Activated CD8-positive, alpha-beta memory T cell treated with anti-CD3 and anti-CD28 coated beads, Interleukin-2, amount 50 U/mL, for 48 hours (primary cell): ENCODE results near the gene RRAD.
"Not testable (repeated sequence)": the region's sequence is repeated elsewhere in the genome, so short reads cannot be mapped to it uniquely, and the experiment has no call there.

Experiments used
- DNase-seq: peaks from one replicate; pipeline ENCODE4 v3.0.0-alpha.2; 2020

The RRAD gene

DNA sequence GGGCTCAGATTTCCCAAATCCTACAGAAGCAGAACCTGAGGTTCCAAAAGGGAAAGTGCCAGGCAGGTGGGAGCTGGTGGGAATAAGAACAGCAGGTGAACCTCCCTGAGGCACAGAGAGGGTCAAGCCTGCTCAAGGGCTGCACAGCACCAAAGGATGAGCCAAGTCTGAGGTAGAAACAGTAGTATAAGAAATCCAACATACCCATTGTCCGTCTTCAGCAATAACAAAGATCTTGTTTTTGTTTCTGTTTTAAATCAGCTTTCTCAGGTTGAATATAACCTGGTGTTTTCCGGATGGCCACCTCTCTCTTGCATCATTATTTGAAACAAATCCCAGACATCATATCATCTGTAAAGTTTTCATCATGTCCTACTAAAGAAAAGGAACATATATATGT lies 25.1 kb upstream of the RRAD start:
- DNase-seq, result no peak

DNA sequence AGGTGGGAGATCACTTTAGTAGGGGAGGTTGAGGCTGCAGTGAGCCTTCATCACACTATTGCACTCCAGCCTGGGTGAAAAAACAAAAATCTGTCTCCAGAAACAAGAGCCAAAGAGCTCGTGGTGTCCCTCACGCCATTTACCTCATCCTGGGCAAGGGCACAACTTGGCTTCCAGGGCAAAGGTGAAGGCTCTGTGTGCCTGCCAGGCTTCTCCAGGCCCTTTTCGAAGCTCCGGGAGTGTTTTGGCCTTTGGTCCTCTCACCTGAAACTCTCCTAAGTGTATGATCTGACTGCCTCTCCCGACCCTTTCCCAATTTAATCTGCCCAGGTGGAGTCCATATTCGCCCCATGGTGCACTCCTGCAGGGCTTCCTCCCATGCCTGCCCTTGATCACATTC lies 24.1 kb upstream of the RRAD start:
- DNase-seq, result no peak

- no peak for DNase-seq
Measured at GRCh38 chr16:66948837-66949225, 23.5 kb upstream of the RRAD start.

GRCh38 chr16:66948134-66948836 lies 22.9 kb upstream of the RRAD start:
- no peak for DNase-seq

- DNase-seq, result peak; percentile 92
Measured at GRCh38 chr16:66947302-66948065, 22.1 kb upstream of the RRAD start.

- no peak for DNase-seq
Measured at GRCh38 chr16:66946974-66947301, 21.6 kb upstream of the RRAD start.

DNA sequence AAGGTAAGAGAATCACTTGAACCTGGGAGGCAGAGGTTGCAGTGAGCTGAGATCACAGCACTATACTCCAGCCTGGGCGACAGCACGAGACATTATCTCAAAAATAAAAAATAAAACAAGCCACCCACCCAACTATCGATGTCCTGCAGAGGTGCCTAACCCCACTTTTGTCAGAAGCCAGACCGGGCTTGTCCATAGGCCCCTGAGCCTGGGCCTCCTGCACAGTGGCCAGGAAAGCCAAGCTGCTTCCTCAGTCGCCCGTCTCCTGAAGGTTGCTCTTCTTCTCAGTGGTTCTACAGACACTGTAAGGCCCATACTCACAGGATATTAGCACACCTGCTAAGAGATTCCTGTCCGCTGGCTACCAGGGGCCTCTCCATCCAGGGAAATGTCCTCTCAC lies 21.2 kb upstream of the RRAD start:
- no peak for DNase-seq

- DNase-seq, result no peak
Measured at GRCh38 chr16:66945939-66946338, 20.6 kb upstream of the RRAD start.

DNA sequence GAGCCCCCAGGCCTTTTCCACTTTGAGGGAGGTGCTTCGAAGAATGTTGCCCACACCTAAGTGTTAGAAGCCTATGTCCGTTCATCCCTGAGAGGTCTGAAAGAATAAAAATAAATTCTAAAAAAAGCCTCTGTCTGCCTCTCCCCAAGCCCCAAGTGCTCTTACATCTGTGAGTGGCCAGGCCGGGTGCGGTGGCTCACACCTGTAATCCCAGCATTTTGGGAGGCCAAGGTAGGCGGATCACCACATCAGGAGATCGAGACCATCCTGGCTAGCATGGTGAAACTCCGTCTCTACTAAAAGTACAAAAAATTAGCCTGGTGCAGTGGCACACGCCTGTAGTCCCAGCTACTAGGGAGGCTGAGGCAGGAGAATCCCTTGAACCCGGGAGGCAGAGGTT lies 19.6 kb upstream of the RRAD start:
- DNase-seq, result not testable (repeated sequence)

- no peak for DNase-seq
Measured at GRCh38 chr16:66944054-66944441, 18.7 kb upstream of the RRAD start.

- no peak for DNase-seq
Measured at GRCh38 chr16:66943426-66944053, 18.2 kb upstream of the RRAD start.

- no peak for DNase-seq
Measured at GRCh38 chr16:66942981-66943380, 17.6 kb upstream of the RRAD start.

GRCh38 chr16:66940236-66940635 lies 14.9 kb upstream of the RRAD start:
- DNase-seq, result no peak

GRCh38 chr16:66939366-66939765 lies 14.0 kb upstream of the RRAD start:
- no peak for DNase-seq

- no peak for DNase-seq
Measured at GRCh38 chr16:66937725-66938337, 12.5 kb upstream of the RRAD start.

GRCh38 chr16:66936889-66937554 lies 11.7 kb upstream of the RRAD start:
- DNase-seq, result no peak

GRCh38 chr16:66936462-66936861 lies 11.1 kb upstream of the RRAD start:
- no peak for DNase-seq

DNA sequence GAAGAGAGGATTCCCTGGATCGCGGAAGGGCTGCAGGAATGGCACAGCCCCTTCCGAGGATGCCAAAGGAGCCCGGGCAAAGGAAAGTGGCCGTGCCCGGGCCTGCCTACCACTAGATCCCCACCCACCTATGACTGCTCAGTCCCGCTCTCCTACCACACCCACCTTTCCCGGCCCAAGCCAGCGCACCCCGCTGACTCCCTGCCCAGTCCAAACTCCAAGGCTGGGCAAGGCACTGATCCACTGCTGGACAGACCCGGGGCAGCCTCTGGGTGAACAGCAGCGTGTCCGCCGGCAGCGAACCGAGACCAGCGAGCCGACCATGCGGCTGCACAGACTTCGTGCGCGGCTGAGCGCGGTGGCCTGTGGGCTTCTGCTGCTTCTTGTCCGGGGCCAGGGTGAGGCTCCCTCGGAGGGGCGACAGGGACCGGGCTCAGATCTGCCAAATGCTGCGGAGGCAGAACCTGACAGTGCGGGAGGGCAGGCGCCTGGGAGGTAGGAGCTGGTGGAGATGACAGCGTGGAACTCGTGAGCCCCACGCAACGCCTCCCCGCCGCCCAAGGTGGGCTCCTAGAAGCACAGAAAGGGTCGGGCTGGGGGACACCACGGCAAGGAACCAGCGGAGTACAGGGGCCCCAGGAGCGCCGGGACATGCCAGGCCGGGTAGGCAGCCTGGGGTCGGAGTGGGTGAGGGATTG lies 10.1 kb upstream of the RRAD start, which contains the start of gene CES2:
CES2 (plus strand) TSS at position 203 of the 698 bp plus-strand sequence; CDS start at position 323, 120 bp downstream.
- no peak for DNase-seq

- not testable (repeated sequence) for DNase-seq
Measured at GRCh38 chr16:66934839-66935313, 9.5 kb upstream of the RRAD start.

DNA sequence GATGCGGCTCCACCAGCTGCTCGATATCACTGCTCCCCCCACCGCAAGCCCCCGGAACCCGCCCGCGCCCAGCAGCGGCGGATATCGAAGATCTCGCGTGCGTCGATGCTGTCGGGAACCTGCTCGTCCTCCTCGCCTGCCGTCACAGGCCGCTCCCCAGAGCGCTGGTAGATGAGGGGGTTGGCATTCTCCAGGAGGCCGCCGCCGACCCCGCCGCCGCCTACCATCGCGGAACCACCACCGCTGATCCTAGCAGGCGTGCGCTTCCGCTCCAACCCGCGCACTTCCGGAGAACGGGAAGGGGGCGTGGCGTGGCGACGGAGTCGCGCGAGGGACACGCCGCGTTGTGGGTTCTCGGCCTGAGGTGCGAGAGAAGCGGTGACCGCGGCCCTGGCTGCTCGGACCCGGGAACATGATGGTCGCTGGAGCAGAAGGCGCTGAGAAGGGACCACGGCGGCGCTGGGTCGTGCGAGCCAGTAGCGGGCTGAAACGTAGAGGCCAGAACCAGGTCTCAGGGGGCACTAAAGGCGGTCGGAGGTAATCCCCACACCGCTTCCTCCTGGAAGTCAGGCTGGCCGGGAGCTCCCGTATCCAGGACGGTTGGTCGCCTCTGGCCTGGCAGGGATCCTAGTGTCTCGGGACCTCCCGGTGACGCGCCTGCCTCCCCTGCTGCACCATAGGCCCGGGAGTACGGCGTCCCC lies 9.0 kb upstream of the RRAD start, which contains the start of gene CIAO2B:
CIAO2B (minus strand) TSS at position 265 of the 701 bp plus-strand sequence; CDS start at position 227, 38 bp downstream.
- peak; percentile 97 for DNase-seq

- peak; percentile 77 for DNase-seq
Measured at GRCh38 chr16:66933776-66934137, 8.4 kb upstream of the RRAD start.

GRCh38 chr16:66932076-66932475 lies 6.7 kb upstream of the RRAD start:
- DNase-seq, result no peak
